A549 (cell line): ENCODE measurements around the gene GUCY1A2. TPM values are rescaled to one million over a fixed set of nuclear protein-coding genes. Genes with fewer than 3 reads are reported as not detected.

Experiments used
- ATAC-seq, 2 experiments: fragments of 200-7000 bp in 1 of 2; fragments of >200 bp in 1 of 2; cut with Nextera tagmentation in 1 of 2; cut with Tn5 transposase in 1 of 2; 3 replicates each; pipeline versions ENCODE4 v1.8.0 to v1.9.1; 2018 to 2020; ENCODE audit warnings: mild to moderate bottlenecking in 1 of 2, moderate library complexity in 1 of 2
- CTCF ChIA-PET: fragments of 300-600 bp; sonication (Branson Sonifier 250); formaldehyde crosslinking; extraction: SDS; loops from one replicate; lab custom pipeline; 2021; ENCODE audit warnings: antibody characterized with exemption, inconsistent platforms; lab: Yijun Ruan, JAX
- POLR2A ChIA-PET: fragments of 350-600 bp; formaldehyde crosslinking; extraction: SDS; loops from one replicate; lab custom pipeline; 2021; ENCODE audit warnings: antibody characterized with exemption, inconsistent platforms; lab: Yijun Ruan, JAX
- DNase-seq, 2 experiments: peaks; one replicate each; pipeline versions ENCODE4 v3.0.0 to v3.0.0-alpha.2; 2011 to 2016; ENCODE audit warnings: low read depth in 1 of 2, low spot score in 1 of 2
- FAIRE-seq: peaks from 2 replicates; lab custom pipeline; 2011; peaks lifted over from hg19 to GRCh38; lab: Jason Lieb, UNC
- H3K27ac ChIP-seq, 2 experiments: fragments of >200 bp; sonication (Bioruptor Twin); formaldehyde crosslinking; 3 replicates each; pipeline ENCODE4 v1.5.1; 2016 to 2017
- H3K4me1 ChIP-seq: fragments of >200 bp; sonication (Bioruptor Twin); formaldehyde crosslinking; 3 replicates; pipeline ENCODE4 v1.6.1; 2016
- H3K4me2 ChIP-seq: fragments of >200 bp; sonication (Bioruptor Twin); formaldehyde crosslinking; 3 replicates; pipeline ENCODE4 v1.6.1; 2016
- H3K4me3 ChIP-seq: fragments of >200 bp; sonication (Bioruptor Twin); formaldehyde crosslinking; 3 replicates; pipeline ENCODE4 v1.5.1; 2016
- H3K9me3 ChIP-seq: fragments of >200 bp; sonication (Bioruptor Twin); formaldehyde crosslinking; 3 replicates; pipeline ENCODE4 v1.6.1; 2016
- CBX8 ChIP-seq: fragments of 200-600 bp; sonication (generic); IDR thresholded peaks from 2 replicates; pipeline ENCODE4 v1.6.1; 2016
- CHD2 ChIP-seq: fragments of 150-350 bp; IDR thresholded peaks from 2 replicates; pipeline ENCODE4 v1.6.1; 2014; ENCODE audit warnings: low read length; ENCODE audit not compliant: partially characterized antibody
- CHD4 ChIP-seq: fragments of 200-600 bp; sonication (generic); IDR thresholded peaks from 2 replicates; pipeline ENCODE4 v1.6.1; 2016; ENCODE audit warnings: antibody characterized with exemption, mild to moderate bottlenecking, borderline replicate concordance
- EHF ChIP-seq: fragments of 250-450 bp; sonication (Bioruptor Pico); IDR thresholded peaks from 2 replicates; pipeline ENCODE4 v1.5.0; 2020; ENCODE audit warnings: mild to moderate bottlenecking
- EHMT2 ChIP-seq: fragments of 200-600 bp; sonication (generic); IDR thresholded peaks from 2 replicates; pipeline ENCODE4 v1.6.1; 2016; ENCODE audit warnings: antibody characterized with exemption, low read depth, mild to moderate bottlenecking, moderate library complexity
- FOSB ChIP-seq: fragments of 250-450 bp; sonication (Bioruptor Pico); IDR thresholded peaks from 2 replicates; pipeline ENCODE4 v1.5.0; 2020; ENCODE audit warnings: mild to moderate bottlenecking, moderate library complexity
- GATA3 ChIP-seq: IDR thresholded peaks from 2 replicates; pipeline ENCODE4 v1.6.1; 2012; ENCODE audit warnings: borderline replicate concordance
- HEYL ChIP-seq: fragments of 250-450 bp; sonication (Bioruptor Pico); IDR thresholded peaks from 2 replicates; pipeline ENCODE4 v1.8.0; 2021; ENCODE audit warnings: mild to moderate bottlenecking, moderate library complexity
- HOXA7 ChIP-seq: fragments of 250-450 bp; sonication (Bioruptor Pico); IDR thresholded peaks from 2 replicates; pipeline ENCODE4 v1.5.0; 2020; ENCODE audit warnings: mild to moderate bottlenecking, moderate library complexity
- HOXB13 ChIP-seq: fragments of 250-450 bp; sonication (Bioruptor Pico); IDR thresholded peaks from 2 replicates; pipeline ENCODE4 v1.5.0; 2020; ENCODE audit warnings: low read depth, mild to moderate bottlenecking, moderate library complexity
- HOXB5 ChIP-seq: fragments of 250-450 bp; sonication (Bioruptor Pico); IDR thresholded peaks from 2 replicates; pipeline ENCODE4 v1.5.0; 2020; ENCODE audit warnings: mild to moderate bottlenecking, moderate library complexity
- JUN ChIP-seq, 2 experiments: fragments of >200 bp; sonication (Bioruptor Twin); formaldehyde crosslinking; IDR thresholded peaks; 2 replicates in 1 of 2; 3 replicates in 1 of 2; pipeline ENCODE4 v1.6.1; 2016 to 2017
- MAFK ChIP-seq: fragments of 450-650 bp; IDR thresholded peaks from 2 replicates; pipeline ENCODE4 v1.6.1; 2014; ENCODE audit not compliant: partially characterized antibody
- MAZ ChIP-seq: fragments of 150-350 bp; IDR thresholded peaks from 2 replicates; pipeline ENCODE4 v1.6.1; 2014; ENCODE audit warnings: antibody characterized with exemption, low read depth, low read length, borderline replicate concordance
- MYC ChIP-seq: IDR thresholded peaks from 2 replicates; pipeline ENCODE4 v1.6.1; 2012; ENCODE audit warnings: mild to moderate bottlenecking, inconsistent platforms, low read length, improper control_type of control experiment, borderline replicate concordance
- NFE2L2 ChIP-seq: fragments of 150-350 bp; conservative IDR thresholded peaks from 2 replicates; pipeline ENCODE4 v1.6.1; 2014; ENCODE audit warnings: low read length
- NPAS2 ChIP-seq: fragments of 250-450 bp; sonication (Bioruptor Pico); IDR thresholded peaks from 2 replicates; pipeline ENCODE4 v1.8.0; 2022; ENCODE audit warnings: mild to moderate bottlenecking, moderate library complexity, borderline replicate concordance
- NR3C1 ChIP-seq: fragments of >200 bp; sonication (Bioruptor Twin); formaldehyde crosslinking; IDR thresholded peaks from 3 replicates; pipeline ENCODE4 v1.6.1; 2017
- RARB ChIP-seq: fragments of 250-450 bp; sonication (Bioruptor Pico); IDR thresholded peaks from 2 replicates; pipeline ENCODE4 v1.8.0; 2021; ENCODE audit warnings: mild to moderate bottlenecking, moderate library complexity
- RCOR1 ChIP-seq: fragments of 150-350 bp; IDR thresholded peaks from 2 replicates; pipeline ENCODE4 v1.6.1; 2014; ENCODE audit warnings: antibody characterized with exemption, low read length, low read depth
- SMC3 ChIP-seq: fragments of >200 bp; sonication (Bioruptor Twin); formaldehyde crosslinking; IDR thresholded peaks from 3 replicates; pipeline ENCODE4 v1.6.1; 2018; ENCODE audit warnings: inconsistent platforms
- TFCP2L1 ChIP-seq: fragments of 250-450 bp; sonication (Bioruptor Pico); IDR thresholded peaks from 2 replicates; pipeline ENCODE4 v1.5.0; 2021; ENCODE audit warnings: mild to moderate bottlenecking
- ZC3H11A ChIP-seq: fragments of 450-650 bp; IDR thresholded peaks from 2 replicates; pipeline ENCODE4 v1.6.1; 2014; ENCODE audit warnings: antibody characterized with exemption, mild to moderate bottlenecking
- ZNF302 ChIP-seq: fragments of 250-450 bp; sonication (Bioruptor Pico); IDR thresholded peaks from 2 replicates; pipeline ENCODE4 v1.9.0; 2021; ENCODE audit warnings: inconsistent platforms, mild to moderate bottlenecking, moderate library complexity
- WGBS: methylation state at CpG from one replicate; pipeline ENCODE4 v1.1.6; 2017; ENCODE audit errors: missing lambda C conversion rate; 5-methylcytosine and 5-hydroxymethylcytosine counted together
- polyA plus RNA-seq, 4 experiments: library from polyadenylated mRNA; depleted of rRNA in 3 of 4; stranded (reverse); fragments of >200 nt; fragmentation: RNase III in 1 of 4; extraction: RNeasy Plus Mini Kit Qiagen cat#74134 plus additional on column Dnase treatment in 1 of 4; gene quantifications; 2 replicates in 3 of 4; 3 replicates in 1 of 4; pipeline ENCODE4 v1.2.3, GENCODE V29; 2011 to 2017
- TF ChIP-seq, protein P1 (sequence below): fragments of 200-600 bp; sonication (generic); IDR thresholded peaks from 2 replicates; pipeline ENCODE4 v1.6.1; 2016; ENCODE audit warnings: antibody characterized with exemption, mild to moderate bottlenecking, moderate library complexity
- TF ChIP-seq, protein P2 (sequence below): fragments of 450-650 bp; IDR thresholded peaks from 2 replicates; pipeline ENCODE4 v1.6.1; 2014; ENCODE audit warnings: antibody characterized with exemption
- TF ChIP-seq, protein P3 (sequence below): fragments of 250-450 bp; sonication (Bioruptor Pico); IDR thresholded peaks from 2 replicates; pipeline ENCODE4 v1.5.0; 2020; ENCODE audit warnings: low read depth, mild to moderate bottlenecking, moderate library complexity

GUCY1A2 gene
- polyA plus RNA-seq, 2 of the 4 experiments (the other 2 are of a cell fraction): 0.12 to 0.16 TPM

DNA sequence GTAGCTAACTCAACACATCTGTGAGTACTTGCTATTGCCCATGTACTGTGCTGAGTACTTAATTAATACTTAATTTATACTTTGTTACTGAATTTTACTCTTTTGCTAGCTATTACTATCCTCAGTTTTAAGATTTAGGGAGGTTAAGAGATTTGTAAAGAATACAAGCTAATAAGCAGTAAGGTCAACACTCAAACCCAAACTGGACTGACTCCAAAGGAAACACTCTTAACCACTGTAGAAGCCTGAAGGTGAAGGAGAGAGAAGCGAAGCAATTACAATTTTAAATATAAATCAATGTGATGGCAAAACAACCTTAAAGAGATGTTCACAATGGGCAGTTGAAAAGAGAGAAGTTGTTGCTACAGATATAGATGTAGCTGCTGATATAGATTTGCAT lies 204.5 kb downstream of the GUCY1A2 start:
- CTCF ChIA-PET: no interaction called here
- Histone ChIP-seq H3K4me1 (no peaks in the 10 kb centered on the region), H3K4me2 (no peak overlapping the region), H3K4me3 (no peak overlapping the region)
- TF ChIP-seq JUN (IDR thresholded peaks at IDR 0.05) (no peak), HOXB13 (CRISPR knock-in tag) (no peak), CHD2 (no peak)
- TF ChIP-seq, protein P1, sequence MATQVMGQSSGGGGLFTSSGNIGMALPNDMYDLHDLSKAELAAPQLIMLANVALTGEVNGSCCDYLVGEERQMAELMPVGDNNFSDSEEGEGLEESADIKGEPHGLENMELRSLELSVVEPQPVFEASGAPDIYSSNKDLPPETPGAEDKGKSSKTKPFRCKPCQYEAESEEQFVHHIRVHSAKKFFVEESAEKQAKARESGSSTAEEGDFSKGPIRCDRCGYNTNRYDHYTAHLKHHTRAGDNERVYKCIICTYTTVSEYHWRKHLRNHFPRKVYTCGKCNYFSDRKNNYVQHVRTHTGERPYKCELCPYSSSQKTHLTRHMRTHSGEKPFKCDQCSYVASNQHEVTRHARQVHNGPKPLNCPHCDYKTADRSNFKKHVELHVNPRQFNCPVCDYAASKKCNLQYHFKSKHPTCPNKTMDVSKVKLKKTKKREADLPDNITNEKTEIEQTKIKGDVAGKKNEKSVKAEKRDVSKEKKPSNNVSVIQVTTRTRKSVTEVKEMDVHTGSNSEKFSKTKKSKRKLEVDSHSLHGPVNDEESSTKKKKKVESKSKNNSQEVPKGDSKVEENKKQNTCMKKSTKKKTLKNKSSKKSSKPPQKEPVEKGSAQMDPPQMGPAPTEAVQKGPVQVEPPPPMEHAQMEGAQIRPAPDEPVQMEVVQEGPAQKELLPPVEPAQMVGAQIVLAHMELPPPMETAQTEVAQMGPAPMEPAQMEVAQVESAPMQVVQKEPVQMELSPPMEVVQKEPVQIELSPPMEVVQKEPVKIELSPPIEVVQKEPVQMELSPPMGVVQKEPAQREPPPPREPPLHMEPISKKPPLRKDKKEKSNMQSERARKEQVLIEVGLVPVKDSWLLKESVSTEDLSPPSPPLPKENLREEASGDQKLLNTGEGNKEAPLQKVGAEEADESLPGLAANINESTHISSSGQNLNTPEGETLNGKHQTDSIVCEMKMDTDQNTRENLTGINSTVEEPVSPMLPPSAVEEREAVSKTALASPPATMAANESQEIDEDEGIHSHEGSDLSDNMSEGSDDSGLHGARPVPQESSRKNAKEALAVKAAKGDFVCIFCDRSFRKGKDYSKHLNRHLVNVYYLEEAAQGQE: no peak
- TF ChIP-seq, all 56 proteins: peak for 0
- POLR2A ChIA-PET: no interaction called here
- WGBS: 13% methylated on average over 1 of the region's 1 CpG
- H3K9me3 ChIP-seq: no peaks in the 10 kb centered on the region
- DNase-seq (no peak), ATAC-seq (no peak), FAIRE-seq (no peak)
- no peak overlapping the region for H3K27ac ChIP-seq

DNA sequence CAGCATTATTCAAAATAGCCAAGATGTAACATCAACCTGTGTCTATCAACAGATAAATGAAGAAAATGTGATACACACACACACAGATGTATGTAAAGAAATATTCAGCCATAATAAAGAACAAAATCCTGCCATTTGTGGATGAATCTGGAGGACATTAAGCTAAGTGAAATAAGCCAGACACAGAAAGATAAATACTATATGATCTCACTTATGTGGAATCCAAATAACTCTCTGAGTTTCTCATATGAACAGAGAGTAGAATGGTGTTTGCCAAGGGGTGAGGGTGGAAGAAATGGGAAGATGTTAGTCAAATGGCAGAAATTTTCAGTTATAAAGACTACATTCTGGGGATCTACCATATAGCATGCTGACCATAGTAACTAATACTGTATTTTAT lies 224.2 kb downstream of the GUCY1A2 start:
- no peak for TF ChIP-seq SMC3
- TF ChIP-seq EHMT2: no peak
- no peak for TF ChIP-seq ZNF302 (CRISPR knock-in tag)
- no peak for TF ChIP-seq NR3C1
- no peak for TF ChIP-seq NFE2L2
- no peak for TF ChIP-seq EHF (CRISPR knock-in tag)
- TF ChIP-seq CHD4: no peak
- TF ChIP-seq, protein P2, sequence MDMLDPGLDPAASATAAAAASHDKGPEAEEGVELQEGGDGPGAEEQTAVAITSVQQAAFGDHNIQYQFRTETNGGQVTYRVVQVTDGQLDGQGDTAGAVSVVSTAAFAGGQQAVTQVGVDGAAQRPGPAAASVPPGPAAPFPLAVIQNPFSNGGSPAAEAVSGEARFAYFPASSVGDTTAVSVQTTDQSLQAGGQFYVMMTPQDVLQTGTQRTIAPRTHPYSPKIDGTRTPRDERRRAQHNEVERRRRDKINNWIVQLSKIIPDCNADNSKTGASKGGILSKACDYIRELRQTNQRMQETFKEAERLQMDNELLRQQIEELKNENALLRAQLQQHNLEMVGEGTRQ: no peak
- TF ChIP-seq FOSB (CRISPR knock-in tag): no peak
- no peak for TF ChIP-seq HOXB5 (CRISPR knock-in tag)
- no peak for TF ChIP-seq TFCP2L1 (CRISPR knock-in tag)
- no peak for TF ChIP-seq NPAS2 (CRISPR knock-in tag)
- no peak for TF ChIP-seq GATA3
- H3K4me3 ChIP-seq: no peak overlapping the region
- ATAC-seq: no peak
- ChIA-PET CTCF (interaction anchor here (1.1 kb wide), 1 partner anchor 9 kb away, joined by 3 read pairs; no protein-coding TSS in a partner anchor), POLR2A (no interaction called here)
- DNase-seq: no peak
- FAIRE-seq: no peak
- no peaks in the 10 kb centered on the region for H3K4me1 ChIP-seq
- H3K4me2 ChIP-seq: no peak overlapping the region
- no peaks in the 10 kb centered on the region for H3K9me3 ChIP-seq
- H3K27ac ChIP-seq: no peak overlapping the region

DNA sequence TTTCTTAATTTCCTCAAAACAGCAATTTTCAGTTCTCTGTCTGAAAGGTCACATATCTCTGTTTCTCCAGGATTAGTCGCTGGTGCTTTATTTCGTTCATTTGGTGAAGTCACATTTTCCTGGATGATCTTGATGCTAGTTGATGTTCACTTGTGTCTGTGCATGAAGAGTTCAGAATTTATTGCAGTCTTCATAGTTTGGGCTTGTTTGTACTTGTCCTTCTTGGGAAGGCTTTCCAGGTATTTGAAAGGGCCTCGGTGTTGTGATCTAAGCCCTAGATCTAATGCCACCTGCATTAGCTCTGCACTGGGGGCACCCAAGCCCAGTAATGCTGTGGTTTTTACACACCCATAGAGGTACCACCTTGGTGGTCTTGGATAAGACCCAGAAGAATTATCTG lies 228.9 kb downstream of the GUCY1A2 start:
- Histone ChIP-seq H3K4me2 (no peak overlapping the region), H3K27ac (no peak overlapping the region), H3K4me1 (no peaks in the 10 kb centered on the region), H3K9me3 (no peaks in the 10 kb centered on the region), H3K4me3 (no peak overlapping the region)
- no peak for DNase-seq
- POLR2A ChIA-PET: no interaction called here
- no peak for FAIRE-seq
- ATAC-seq: no peak
- TF ChIP-seq HEYL (CRISPR knock-in tag) (no peak), MAZ (no peak), CBX8 (no peak), ZC3H11A (no peak), MAFK (no peak), HOXB5 (CRISPR knock-in tag) (no peak), RCOR1 (no peak), EHF (CRISPR knock-in tag) (no peak), NPAS2 (CRISPR knock-in tag) (no peak), MYC (no peak), RARB (CRISPR knock-in tag) (no peak), TFCP2L1 (CRISPR knock-in tag) (no peak), HOXA7 (CRISPR knock-in tag) (no peak)
- TF ChIP-seq, protein P3, sequence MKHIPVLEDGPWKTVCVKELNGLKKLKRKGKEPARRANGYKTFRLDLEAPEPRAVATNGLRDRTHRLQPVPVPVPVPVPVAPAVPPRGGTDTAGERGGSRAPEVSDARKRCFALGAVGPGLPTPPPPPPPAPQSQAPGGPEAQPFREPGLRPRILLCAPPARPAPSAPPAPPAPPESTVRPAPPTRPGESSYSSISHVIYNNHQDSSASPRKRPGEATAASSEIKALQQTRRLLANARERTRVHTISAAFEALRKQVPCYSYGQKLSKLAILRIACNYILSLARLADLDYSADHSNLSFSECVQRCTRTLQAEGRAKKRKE (CRISPR knock-in tag): no peak
- TF ChIP-seq, protein P2: no peak
- TF ChIP-seq, all 56 proteins: peak for 0
- CTCF ChIA-PET: no interaction called here
- WGBS: 13% methylated on average over 3 of the region's 3 CpGs
